ENCODE data around the gene ITGAD. TPM values are rescaled to one million over a fixed set of nuclear protein-coding genes. Genes with fewer than 3 reads are reported as not detected.

The ITGAD gene
- total and polyA plus RNA-seq, 2 of the 8 experiments (the other 6 are each of a cell fraction or from before 2014, with no cell fraction given): 0.06 TPM; not detected in 1

DNA sequence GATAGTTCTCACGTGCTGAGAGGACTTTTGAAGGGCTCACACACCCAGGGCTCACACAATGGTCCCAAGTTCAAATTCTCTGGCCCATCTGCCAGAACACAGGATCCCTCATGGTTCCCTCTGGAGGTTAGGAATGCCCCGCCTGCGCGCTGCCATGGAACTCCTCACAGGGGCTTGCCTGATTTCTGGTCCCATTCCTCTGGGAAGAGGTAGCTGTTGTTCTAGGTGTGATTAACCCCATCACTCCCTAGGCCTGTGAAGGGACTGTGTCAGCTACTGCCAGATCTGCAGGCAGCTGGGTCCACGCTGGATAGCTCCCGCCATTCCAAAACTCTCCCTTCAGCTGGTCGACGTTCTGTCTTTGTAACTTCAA is 63.8 kb downstream of the ITGAD start:
- Histone ChIP-seq H3K9ac (replicated peaks in 1 of 4; ENCODE audit: extremely low read depth in 1 of 4, low read depth in 3 of 4, low read length in 3 of 4) (no peak overlapping the region), H4K8ac (ENCODE audit: extremely low read depth, insufficient read depth, low read length) (no peak overlapping the region), H3K27me3 (replicated peaks in 1 of 4; ENCODE audit: control insufficient read depth in 3 of 4, extremely low read depth in 1 of 4, insufficient read depth in 3 of 4, low read length in 3 of 4) (no peaks in the 10 kb centered on the region), H2BK120ac (replicated peaks; ENCODE audit: low read depth, low read length) (no peak overlapping the region), H4K20me1 (replicated peaks in 1 of 2; ENCODE audit: control insufficient read depth in 1 of 2, insufficient read depth in 2 of 2, low read length in 2 of 2) (peaks cover 14 to 27% of the 10 kb centered on the region in 2 experiments), H2BK12ac (ENCODE audit: low read depth, low read length) (no peak overlapping the region), H2AFZ (ENCODE audit: low read length) (no peak overlapping the region), H4K5ac (ENCODE audit: insufficient read length, low read depth, low read length) (no peak overlapping the region), H2BK20ac (ENCODE audit: low read length) (no peak overlapping the region), H3K79me1 (ENCODE audit: low read depth, low read length) (peaks cover 8% of the 10 kb centered on the region), H3K23ac (ENCODE audit: insufficient read length) (no peak overlapping the region), H3K14ac (ENCODE audit: insufficient read length) (no peak overlapping the region), H3K36me3 (ENCODE audit: control insufficient read depth in 2 of 4, insufficient read depth in 4 of 4, low read length in 3 of 4) (no peaks in the 10 kb centered on the region), H3K4me3 (ENCODE audit: extremely low read depth in 1 of 4, insufficient read depth in 2 of 4, low read depth in 3 of 4, low read length in 4 of 4) (0 out of 8 replicates have a peak overlapping the region, but pooled peaks of 1 of the 4 experiments have one; percentile 73), H4K91ac (replicated peaks; ENCODE audit: insufficient read length, low read length) (no peak overlapping the region), H2BK15ac (ENCODE audit: low read length) (no peak overlapping the region), H3K23me2 (ENCODE audit: low read depth, low read length) (peaks cover 11% of the 10 kb centered on the region; the same call in 1 of the 2 replicates), H2BK5ac (ENCODE audit: low read depth, low read length) (no peak overlapping the region), H3K56ac (replicated peaks; ENCODE audit: insufficient read length, low read depth, low read length) (no peak overlapping the region), H3K4ac (replicated peaks; ENCODE audit: insufficient read length, low read depth, low read length) (no peak overlapping the region), H3K27ac (ENCODE audit: low read depth, low read length) (no peak overlapping the region), H2AK5ac (ENCODE audit: low read depth, low read length) (no peak overlapping the region), H3K4me1 (replicated peaks in 1 of 4; ENCODE audit: control insufficient read depth in 3 of 4, insufficient read depth in 4 of 4, low read length in 3 of 4) (peaks cover 8 to 28% (median 13%) of the 10 kb centered on the region in 4 experiments), H3K4me2 (ENCODE audit: insufficient read depth in 1 of 2, low read depth in 2 of 2, low read length in 2 of 2) (peak overlapping the region in 1 of 2 experiments; percentile 88; a peak in 2 of 4 replicates), H3K18ac (ENCODE audit: extremely low read depth, low read length) (no peak overlapping the region), H3K9me3 (ENCODE audit: insufficient read depth in 2 of 2, low read depth in 1 of 2, low read length in 1 of 2) (no peaks in the 10 kb centered on the region), H3K79me2 (ENCODE audit: control insufficient read depth in 1 of 2, insufficient read depth in 2 of 2, low read length in 2 of 2) (peaks cover 0 to 28% of the 10 kb centered on the region in 2 experiments; a peak in 2 of 4 replicates)
- 94% methylated on average over 8 of the region's 8 CpGs; no CpG with 5 or more reads in 1 of the 2 experiments for WGBS, 2 experiments (ENCODE audit: extremely low coverage in 1 of 2, insufficient coverage in 1 of 2, insufficient read length in 1 of 2, insufficient replicate concordance in 2 of 2, low coverage in 1 of 2, low lambda C conversion rate in 2 of 2, missing lambda C conversion rate in 1 of 2)
- no peak for DNase-seq (ENCODE audit: low read depth in 1 of 2, low spot score in 2 of 2)
- POLR2A ChIA-PET (ENCODE audit: partially characterized antibody): interaction anchor here (0.7 to 4.5 kb wide), 6 partner anchors 8 to 259 kb away, joined by 3 to 40 read pairs (median 9); partner anchors contain the start of gene RUSF1
- FAIRE-seq: no peak
- CTCF ChIA-PET (ENCODE audit: partially characterized antibody): interaction anchor here (0.6 to 3.6 kb wide), 9 partner anchors 13 to 257 kb away, joined by 3 to 25 read pairs (median 9); partner anchors contain the start of gene ZNF843
- TF ChIP-seq CTCF (IDR thresholded peaks at IDR 0.05; ENCODE audit: control extremely low read depth in 1 of 3, insufficient read depth in 1 of 3, low read depth in 1 of 3, low read length in 3 of 3) (no peak), KDM4A (IDR thresholded peaks at IDR 0.05; ENCODE audit: low read depth, low read length, severe bottlenecking) (no peak), SRF (IDR thresholded peaks at IDR 0.05; ENCODE audit: low read depth, low read length) (no peak)

Data from H1 (cell line).